ENCODE results near the gene UBASH3B.

The UBASH3B gene

DNA sequence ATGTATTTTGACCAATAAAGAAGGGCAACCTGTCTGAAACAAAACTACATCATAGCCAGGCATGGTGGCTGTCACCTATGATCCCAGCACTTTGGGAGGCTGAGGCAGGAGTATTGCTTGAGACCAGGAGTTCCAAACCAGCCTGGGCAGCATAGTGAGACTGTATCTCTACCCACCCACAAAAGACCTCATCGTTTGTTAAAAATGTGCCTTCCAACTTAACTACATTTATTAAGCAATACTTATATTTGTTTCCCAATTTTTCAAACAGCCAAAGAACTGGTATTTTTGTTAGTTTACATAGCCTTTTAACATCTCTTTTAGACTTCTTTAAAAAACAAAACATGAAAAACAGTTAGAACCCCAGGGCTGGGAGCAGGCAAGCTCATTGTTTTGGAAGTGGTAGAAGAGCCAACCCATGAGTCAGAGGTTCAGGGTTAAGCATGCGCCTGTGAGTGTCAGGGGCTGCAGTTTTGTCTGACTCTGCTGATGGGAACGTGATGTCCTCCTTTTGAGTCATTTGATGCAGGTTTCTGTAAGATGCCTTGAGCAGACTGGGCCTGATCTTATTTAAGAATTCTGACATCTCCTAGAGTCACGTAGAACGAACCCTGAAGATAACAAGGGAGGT lies 128.9 kb downstream of the UBASH3B start:
- H3K4me2 ChIP-seq, result no peak overlapping the region
- peaks cover 4 to 51% (median 16%) of the 10 kb centered on the region in 11 experiments; a peak in 19 of 22 replicates for H4K20me1 ChIP-seq
- peaks cover 89 to 100% (median 98%) of the 10 kb centered on the region in 11 experiments for H3K36me3 ChIP-seq
- H3K4me3 ChIP-seq, result no peak overlapping the region
- H3K27me3 ChIP-seq, result no peaks in the 10 kb centered on the region
- 0 out of 22 replicates have a peak, but pooled peaks of 1 of the 11 experiments have one; percentile 17 for TF ChIP-seq Cebpa-rat (IDR thresholded peaks at IDR 0.05)
- H3K4me1 ChIP-seq, result peaks cover 19 to 33% (median 28%) of the 10 kb centered on the region in 10 experiments
- peak overlapping the region in 2 of 11 experiments; percentile 3 to 30; a peak in 2 of 22 replicates for H3K27ac ChIP-seq
- no peaks in the 10 kb centered on the region for H3K9me3 ChIP-seq (replicated peaks in 1 of 11)
- peak overlapping the region in 2 of 11 experiments; percentile 18 to 19; a peak in 3 of 22 replicates for H3K9ac ChIP-seq

DNA sequence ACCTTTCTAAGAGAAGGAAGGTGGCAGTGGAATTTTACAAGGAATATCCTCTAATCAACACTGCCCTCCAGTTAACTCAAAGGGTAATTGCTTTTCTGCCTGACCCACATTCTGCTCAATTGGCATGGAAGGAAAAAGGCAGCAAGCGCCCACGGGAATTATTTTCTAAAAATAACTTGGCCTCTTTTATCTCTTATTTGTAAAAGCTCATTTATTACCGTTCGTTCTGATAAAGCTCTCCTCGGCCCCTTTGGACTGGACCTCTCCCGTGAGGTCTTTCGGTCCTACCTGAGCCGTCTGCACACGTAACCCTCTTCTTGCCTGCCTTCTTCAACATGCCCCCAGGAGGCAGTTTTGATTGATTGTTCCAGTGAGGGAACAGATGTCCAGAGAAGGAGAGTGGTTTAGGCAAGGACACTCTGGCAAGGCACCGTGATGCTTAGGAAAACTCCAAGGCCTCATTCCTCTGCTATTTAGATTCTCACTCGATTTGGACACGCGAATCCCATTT lies 129.6 kb downstream of the UBASH3B start:
- H3K36me3 ChIP-seq, result peaks cover 89 to 100% (median 98%) of the 10 kb centered on the region in 11 experiments

GRCh38 chr11:122786896-122787295 lies 131.4 kb downstream of the UBASH3B start:
- H3K27me3 ChIP-seq, result no peaks in the 10 kb centered on the region
- no peak overlapping the region for H3K9ac ChIP-seq
- H3K9me3 ChIP-seq (replicated peaks in 1 of 11), result no peaks in the 10 kb centered on the region
- H3K4me1 ChIP-seq, result peaks cover 0 to 15% (median 6%) of the 10 kb centered on the region in 10 experiments; a peak in 13 of 20 replicates
- H3K4me3 ChIP-seq, result no peak overlapping the region
- no peak overlapping the region for H3K4me2 ChIP-seq
- TF ChIP-seq Cebpa-rat (IDR thresholded peaks at IDR 0.05), result no peak
- H4K20me1 ChIP-seq, result peaks cover 5 to 50% (median 16%) of the 10 kb centered on the region in 11 experiments; a peak in 15 of 22 replicates
- peaks cover 96 to 100% (median 100%) of the 10 kb centered on the region in 11 experiments for H3K36me3 ChIP-seq
- H3K27ac ChIP-seq, result no peak overlapping the region

More for the DNA sequence above, 129.6 kb downstream of the UBASH3B start:
- H3K9ac ChIP-seq, result no peak overlapping the region
- no peak overlapping the region for H3K4me2 ChIP-seq
- H3K27me3 ChIP-seq, result no peaks in the 10 kb centered on the region
- no peak overlapping the region for H3K4me3 ChIP-seq
- no peaks in the 10 kb centered on the region for H3K9me3 ChIP-seq (replicated peaks in 1 of 11)
- H4K20me1 ChIP-seq, result peaks cover 0 to 50% (median 14%) of the 10 kb centered on the region in 11 experiments; a peak in 15 of 22 replicates
- H3K27ac ChIP-seq, result peak overlapping the region in 1 of 11 experiments; percentile 16; a peak in 1 of 22 replicates
- TF ChIP-seq Cebpa-rat (IDR thresholded peaks at IDR 0.05), result no peak
- peaks cover 12 to 33% (median 24%) of the 10 kb centered on the region in 10 experiments for H3K4me1 ChIP-seq

GRCh38 chr11:122788781-122789535 lies 133.4 kb downstream of the UBASH3B start:
- Histone ChIP-seq H3K4me3 (no peak overlapping the region), H3K9me3 (replicated peaks in 1 of 11) (no peaks in the 10 kb centered on the region), H3K27ac (peak overlapping the region in 4 of 11 experiments; percentile 13 to 48 (median 24); a peak in 3 of 22 replicates), H3K4me1 (peaks cover 0 to 14% (median 3%) of the 10 kb centered on the region in 10 experiments; a peak in 10 of 20 replicates), H3K27me3 (no peaks in the 10 kb centered on the region), H4K20me1 (peaks cover 0 to 58% (median 25%) of the 10 kb centered on the region in 11 experiments; a peak in 15 of 22 replicates), H3K9ac (peak overlapping the region in 1 of 11 experiments; percentile 10; a peak in 1 of 22 replicates), H3K4me2 (peak overlapping the region in 3 of 11 experiments; percentile 1 to 12 (median 12); a peak in 4 of 22 replicates), H3K36me3 (peaks cover 95 to 100% (median 100%) of the 10 kb centered on the region in 11 experiments)
- no peak for TF ChIP-seq Cebpa-rat (IDR thresholded peaks at IDR 0.05)

DNA sequence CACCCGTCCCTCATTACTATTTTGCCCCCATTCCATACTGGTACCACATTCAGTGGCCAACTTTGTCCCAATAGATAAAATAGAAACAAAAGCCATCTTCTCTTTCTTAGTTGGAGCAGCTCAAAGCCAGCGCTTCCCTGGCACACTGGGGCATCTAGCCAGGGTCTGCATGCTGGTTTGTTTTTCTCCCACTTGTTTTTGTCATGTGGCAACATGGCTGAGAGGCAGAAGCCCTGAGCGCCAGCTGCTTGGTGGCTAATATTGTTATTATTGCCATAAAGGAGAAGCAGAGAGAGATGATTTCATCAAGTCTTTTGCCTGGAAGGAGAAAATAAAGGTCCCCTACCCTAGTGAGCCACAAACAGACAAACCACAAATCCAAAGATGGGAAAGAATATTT lies 134.4 kb downstream of the UBASH3B start:
- Histone ChIP-seq H3K27ac (peak overlapping the region in 5 of 11 experiments; percentile 13 to 48 (median 25); a peak in 5 of 22 replicates), H3K4me3 (no peak overlapping the region), H4K20me1 (peaks cover 0 to 67% (median 34%) of the 10 kb centered on the region in 11 experiments; a peak in 15 of 22 replicates), H3K36me3 (peaks cover 95 to 100% (median 100%) of the 10 kb centered on the region in 11 experiments), H3K9ac (peak overlapping the region in 1 of 11 experiments; percentile 10; a peak in 1 of 22 replicates), H3K4me1 (peaks cover 0 to 14% (median 3%) of the 10 kb centered on the region in 10 experiments; a peak in 9 of 20 replicates), H3K9me3 (replicated peaks in 1 of 11) (no peaks in the 10 kb centered on the region), H3K4me2 (peak overlapping the region in 2 of 11 experiments; percentile 1 to 12; a peak in 3 of 22 replicates), H3K27me3 (no peaks in the 10 kb centered on the region)
- no peak for TF ChIP-seq Cebpa-rat (IDR thresholded peaks at IDR 0.05)

- Histone ChIP-seq H3K9ac (no peak overlapping the region), H4K20me1 (peaks cover 0 to 78% (median 34%) of the 10 kb centered on the region in 11 experiments; a peak in 15 of 22 replicates), H3K27me3 (no peaks in the 10 kb centered on the region), H3K27ac (peak overlapping the region in 1 of 11 experiments; percentile 43; a peak in 2 of 22 replicates), H3K4me2 (no peak overlapping the region), H3K4me1 (peaks cover 0 to 22% (median 4%) of the 10 kb centered on the region in 10 experiments; a peak in 13 of 20 replicates), H3K36me3 (peaks cover 96 to 100% (median 100%) of the 10 kb centered on the region in 11 experiments), H3K4me3 (no peak overlapping the region), H3K9me3 (replicated peaks in 1 of 11) (no peaks in the 10 kb centered on the region)
- no peak for TF ChIP-seq Cebpa-rat (IDR thresholded peaks at IDR 0.05)
Measured at GRCh38 chr11:122791411-122791810, 135.9 kb downstream of the UBASH3B start.

GRCh38 chr11:122791836-122792235 lies 136.3 kb downstream of the UBASH3B start:
- peaks cover 0 to 81% (median 34%) of the 10 kb centered on the region in 11 experiments; a peak in 15 of 22 replicates for H4K20me1 ChIP-seq
- no peaks in the 10 kb centered on the region for H3K27me3 ChIP-seq
- no peaks in the 10 kb centered on the region for H3K9me3 ChIP-seq (replicated peaks in 1 of 11)
- no peak overlapping the region for H3K9ac ChIP-seq
- H3K4me2 ChIP-seq, result no peak overlapping the region
- no peak for TF ChIP-seq Cebpa-rat (IDR thresholded peaks at IDR 0.05)
- H3K27ac ChIP-seq, result peak overlapping the region in 1 of 11 experiments; percentile 43; a peak in 2 of 22 replicates
- peaks cover 0 to 26% (median 8%) of the 10 kb centered on the region in 10 experiments; a peak in 14 of 20 replicates for H3K4me1 ChIP-seq
- no peak overlapping the region for H3K4me3 ChIP-seq
- peaks cover 98 to 100% (median 100%) of the 10 kb centered on the region in 11 experiments for H3K36me3 ChIP-seq

- no peak for TF ChIP-seq Cebpa-rat (IDR thresholded peaks at IDR 0.05)
- no peak overlapping the region for H3K4me3 ChIP-seq
- no peak overlapping the region for H3K9ac ChIP-seq
- H3K36me3 ChIP-seq, result peaks cover 98 to 100% (median 100%) of the 10 kb centered on the region in 11 experiments
- peaks cover 0 to 84% (median 34%) of the 10 kb centered on the region in 11 experiments; a peak in 15 of 22 replicates for H4K20me1 ChIP-seq
- H3K9me3 ChIP-seq (replicated peaks in 1 of 11), result no peaks in the 10 kb centered on the region
- H3K4me1 ChIP-seq, result peaks cover 0 to 41% (median 22%) of the 10 kb centered on the region in 10 experiments; a peak in 17 of 20 replicates
- H3K27me3 ChIP-seq, result no peaks in the 10 kb centered on the region
- H3K27ac ChIP-seq, result no peak overlapping the region
- no peak overlapping the region for H3K4me2 ChIP-seq
Measured at GRCh38 chr11:122793515-122793914, 138.0 kb downstream of the UBASH3B start.

All from BLaER1 treated with 17β-estradiol and CSF1 and Interleukin-3, amounts not matched to agents 10 nM and 100 nM (cell line).